Tibial nerve (tissue), 4 donors: ENCODE measurements around the gene C3orf38. TPM values are rescaled to one million over a fixed set of nuclear protein-coding genes. Genes with fewer than 3 reads are reported as not detected.

Source experiments
- DNase-seq, 2 donors: peaks; one replicate each; pipeline ENCODE4 v3.0.0-alpha.2; 2019; ENCODE audit warnings: low spot score in 2 of 2
- H3K27ac ChIP-seq, 4 donors: fragments of 200-600 bp; sonication (generic) in 3 of 4; one replicate each; pipeline ENCODE4 v1.5.1; 2017 to 2019; ENCODE audit warnings: mild to moderate bottlenecking in 1 of 4
- H3K27me3 ChIP-seq, 2 donors: fragments of 200-600 bp; sonication (generic) in 1 of 2; one replicate each; pipeline versions ENCODE4 v1.5.1 to v1.6.0; 2017 to 2019
- H3K36me3 ChIP-seq, 3 donors: fragments of 200-600 bp; sonication (generic); one replicate each; pipeline ENCODE4 v1.5.1; 2018 to 2019
- H3K4me1 ChIP-seq, 4 donors: fragments of 200-600 bp; sonication (generic) in 3 of 4; one replicate each; pipeline ENCODE4 v1.5.1; 2017 to 2019
- H3K4me3 ChIP-seq, 4 donors: fragments of 200-600 bp; sonication (generic) in 3 of 4; one replicate each; pipeline ENCODE4 v1.5.1; 2017 to 2019; ENCODE audit warnings: mild to moderate bottlenecking in 1 of 4, moderate library complexity in 1 of 4
- H3K9me3 ChIP-seq, 4 donors: fragments of 200-600 bp; sonication (generic) in 3 of 4; one replicate each; pipeline ENCODE4 v1.5.1; 2017 to 2019
- CTCF ChIP-seq, 5 experiments: fragments of 200-600 bp in 3 of 5; fragments of 450-650 bp in 2 of 5; sonication (generic) in 3 of 5; IDR thresholded peaks; one replicate each; pipeline ENCODE4 v1.5.1; 2016 to 2019; ENCODE audit warnings: antibody characterized with exemption in 5 of 5, mild to moderate bottlenecking in 3 of 5, moderate library complexity in 2 of 5
- EP300 ChIP-seq, 2 donors: sonication (generic); formaldehyde crosslinking; IDR thresholded peaks; one replicate each; pipeline ENCODE4 v1.6.1; 2017; ENCODE audit warnings: antibody characterized with exemption in 2 of 2, mild to moderate bottlenecking in 1 of 2
- POLR2A ChIP-seq, 2 donors: fragments of 450-650 bp; IDR thresholded peaks; one replicate each; pipeline ENCODE4 v1.6.1; 2017; ENCODE audit warnings: antibody characterized with exemption in 2 of 2, mild to moderate bottlenecking in 2 of 2, moderate library complexity in 2 of 2
- WGBS, 2 donors: methylation state at CpG; one replicate each; pipeline ENCODE4 v1.1.5; 2018; 5-methylcytosine and 5-hydroxymethylcytosine counted together
- total RNA-seq, 4 donors: library from RNA; depleted of rRNA; stranded (reverse); fragments of >200 nt; gene quantifications; one replicate each; pipeline ENCODE4 v1.1.0, GENCODE V29; 2016

C3orf38 gene
- total RNA-seq: 10 to 100 TPM; 20.7 to 25.6 (median 21.6) TPM

GRCh38 chr3:88149509-88150362 is at the start of gene C3orf38:
Gene C3orf38, plus strand, starts transcription at chr3:88149959. Its CDS starts 94 bp downstream, at chr3:88150053.
- H3K9me3 ChIP-seq: no peaks in the 10 kb centered on the region
- H3K27ac ChIP-seq: peak within 1 kb of the TSS; percentile 80 to 99 (median 94)
- peak; percentile 70 to 86 for DNase-seq
- no peaks in the 10 kb centered on the region for H3K27me3 ChIP-seq
- H3K4me3 ChIP-seq: peak within 1 kb of the TSS; percentile 65 to 97 (median 82)
- TF ChIP-seq CTCF (IDR thresholded peaks at IDR 0.05): peak in 1 of 5 experiments; percentile 30
- TF ChIP-seq EP300 (IDR thresholded peaks at IDR 0.05): peak; percentile 34 to 94
- TF ChIP-seq POLR2A (IDR thresholded peaks at IDR 0.05): peak; percentile 43 to 63
- WGBS, 2 donors: 0% methylated on average over 47 to 51 of the region's 57 CpGs
- peaks cover 0 to 18% (median 0%) of the 10 kb centered on the region in 3 donors for H3K36me3 ChIP-seq
- H3K4me1 ChIP-seq: peaks cover 0 to 49% (median 14%) of the 10 kb centered on the region in 4 donors

GRCh38 chr3:88101142-88101541 is 48.6 kb upstream of the C3orf38 start:
- Histone ChIP-seq H3K9me3 (peaks cover 0 to 6% (median 1%) of the 10 kb centered on the region in 4 donors), H3K27ac (no peak overlapping the region), H3K4me3 (no peak overlapping the region), H3K27me3 (no peaks in the 10 kb centered on the region), H3K36me3 (peaks cover 0 to 27% (median 0%) of the 10 kb centered on the region in 3 donors), H3K4me1 (no peaks in the 10 kb centered on the region)
- TF ChIP-seq EP300 (IDR thresholded peaks at IDR 0.05): no peak
- no peak for TF ChIP-seq CTCF (IDR thresholded peaks at IDR 0.05)
- TF ChIP-seq POLR2A (IDR thresholded peaks at IDR 0.05): no peak
- 92 to 99% methylated on average over 1 of the region's 1 CpG for WGBS, 2 donors
- DNase-seq: no peak

GRCh38 chr3:88105325-88105724 is 44.4 kb upstream of the C3orf38 start:
- Histone ChIP-seq H3K27me3 (no peaks in the 10 kb centered on the region), H3K9me3 (peaks cover 0 to 4% (median 1%) of the 10 kb centered on the region in 4 donors), H3K4me3 (no peak overlapping the region), H3K36me3 (peaks cover 0 to 17% (median 0%) of the 10 kb centered on the region in 3 donors), H3K4me1 (peaks cover 0 to 10% (median 0%) of the 10 kb centered on the region in 4 donors), H3K27ac (no peak overlapping the region)
- no peak for DNase-seq
- TF ChIP-seq POLR2A (IDR thresholded peaks at IDR 0.05) (no peak), CTCF (IDR thresholded peaks at IDR 0.05) (no peak), EP300 (IDR thresholded peaks at IDR 0.05) (no peak)

GRCh38 chr3:88112289-88112688 is 37.5 kb upstream of the C3orf38 start:
- TF ChIP-seq POLR2A (IDR thresholded peaks at IDR 0.05) (no peak), EP300 (IDR thresholded peaks at IDR 0.05) (no peak), CTCF (IDR thresholded peaks at IDR 0.05) (no peak)
- no peak overlapping the region for H3K27ac ChIP-seq
- H3K36me3 ChIP-seq: peaks cover 0 to 13% (median 0%) of the 10 kb centered on the region in 3 donors
- H3K4me3 ChIP-seq: no peak overlapping the region
- no peaks in the 10 kb centered on the region for H3K27me3 ChIP-seq
- DNase-seq: no peak
- WGBS, 2 donors: 87 to 94% methylated on average over 1 of the region's 1 CpG
- H3K9me3 ChIP-seq: no peaks in the 10 kb centered on the region
- H3K4me1 ChIP-seq: peaks cover 0 to 17% (median 0%) of the 10 kb centered on the region in 4 donors
